HepG2 (cell line): ENCODE data around the gene LDHAL6B. TPM values are rescaled to one million over a fixed set of nuclear protein-coding genes. Genes with fewer than 3 reads are reported as not detected.
"Not testable (repeated sequence)": the region's sequence is repeated elsewhere in the genome, so short reads cannot be mapped to it uniquely, and the experiment has no call there.

Experiments used
- ATAC-seq: fragments of 200-7000 bp; cut with Tn5 transposase; 3 replicates; pipeline ENCODE4 v1.9.1; 2020; ENCODE audit warnings: mild to moderate bottlenecking, moderate library complexity
- BruUV-seq: library from RNA; stranded (reverse); fragments of 400-500 nt; replicated peaks from 2 replicates; lab custom pipeline; 2021; lab: Mats Ljungman, UMichigan
- CTCF ChIA-PET: fragments of 300-600 bp; formaldehyde crosslinking; extraction: SDS; loops from one replicate; lab custom pipeline; 2021; ENCODE audit warnings: low total read pairs, inconsistent platforms, low intra/inter-chr PET ratio; lab: Yijun Ruan, JAX
- POLR2A ChIA-PET: fragments of 350-600 bp; sonication (Branson Sonifier 250); formaldehyde crosslinking; loops from one replicate; lab custom pipeline; 2020; ENCODE audit warnings: antibody characterized with exemption, inconsistent platforms; lab: Yijun Ruan, JAX
- DNase-seq: peaks from one replicate; pipeline ENCODE4 v3.0.0-alpha.2; 2015; ENCODE audit warnings: low spot score
- FAIRE-seq: peaks from 3 replicates; lab custom pipeline; 2011; peaks lifted over from hg19 to GRCh38; lab: Jason Lieb, UNC
- H2AFZ ChIP-seq: one replicate; pipeline ENCODE4 v1.6.1; 2011; ENCODE audit warnings: low read length, inconsistent platforms
- H3K27ac ChIP-seq: fragments of 300-600 bp; 3 replicates; pipeline ENCODE4 v1.8.0; 2011; ENCODE audit warnings: mixed run types, mild to moderate bottlenecking, mixed read lengths, low read length, inconsistent platforms; ENCODE audit not compliant: insufficient read depth; ENCODE audit errors: extremely low read length
- H3K27me3 ChIP-seq, 2 experiments: fragments of 200-600 bp in 1 of 2; 2 replicates in 1 of 2; 3 replicates in 1 of 2; pipeline versions ENCODE4 v1.6.0 to v1.8.0; 2011; ENCODE audit warnings: low read length in 2 of 2, mild to moderate bottlenecking in 2 of 2, moderate library complexity in 2 of 2, inconsistent platforms in 1 of 2; ENCODE audit not compliant: insufficient read depth in 2 of 2, control insufficient read depth in 1 of 2
- H3K36me3 ChIP-seq, 2 experiments: fragments of 200-600 bp in 1 of 2; replicated peaks in 1 of 2; 2 replicates in 1 of 2; 3 replicates in 1 of 2; pipeline versions ENCODE4 v1.5.1 to v1.8.0; 2011; ENCODE audit warnings: low read length in 2 of 2, inconsistent platforms in 1 of 2; ENCODE audit not compliant: insufficient read depth in 2 of 2, control insufficient read depth in 1 of 2
- H3K4me1 ChIP-seq: 2 replicates; pipeline ENCODE4 v1.5.1; 2012; ENCODE audit warnings: low read length, inconsistent platforms; ENCODE audit not compliant: insufficient read depth
- H3K4me2 ChIP-seq: 2 replicates; pipeline ENCODE4 v1.6.0; 2011; ENCODE audit warnings: low read depth, low read length, inconsistent platforms
- H3K4me3 ChIP-seq, 3 experiments: fragments of 200-600 bp in 1 of 3; sonication (generic), shearing (Covaris generic) in 1 of 3; replicated peaks in 1 of 3; 2 replicates each; pipeline ENCODE4 v1.5.1; 2011 to 2016; ENCODE audit warnings: low read length in 3 of 3, inconsistent platforms in 2 of 3, low read depth in 2 of 3, mild to moderate bottlenecking in 2 of 3, control low read depth in 1 of 3, mixed read lengths in 1 of 3; ENCODE audit not compliant: insufficient read depth in 1 of 3
- H3K79me2 ChIP-seq: one replicate; pipeline ENCODE4 v1.6.1; 2011; ENCODE audit warnings: low read length, inconsistent platforms; ENCODE audit not compliant: insufficient read depth
- H3K9ac ChIP-seq: 2 replicates; pipeline ENCODE4 v1.6.0; 2011; ENCODE audit warnings: mild to moderate bottlenecking, low read depth, low read length, inconsistent platforms; ENCODE audit not compliant: insufficient read depth
- H3K9me3 ChIP-seq: 2 replicates; pipeline ENCODE4 v1.5.1; 2012; ENCODE audit warnings: mild to moderate bottlenecking, low read length
- H4K20me1 ChIP-seq: 2 replicates; pipeline ENCODE4 v1.6.0; 2011; ENCODE audit warnings: inconsistent platforms, mild to moderate bottlenecking, low read length, moderate library complexity; ENCODE audit not compliant: insufficient read depth
- MAFF ChIP-seq: IDR thresholded peaks from 2 replicates; pipeline ENCODE4 v1.6.1; 2011; ENCODE audit warnings: low read depth, low read length, improper control_type of control experiment
- MAFK ChIP-seq, 2 experiments: IDR thresholded peaks in 1 of 2; conservative IDR thresholded peaks in 1 of 2; 2 replicates each; pipeline ENCODE4 v1.6.1; 2011; ENCODE audit warnings: improper control_type of control experiment in 2 of 2, low read length in 2 of 2
- RAD21 ChIP-seq: fragments of 450-650 bp; formaldehyde crosslinking; IDR thresholded peaks from 2 replicates; pipeline ENCODE4 v1.5.0; 2020; ENCODE audit warnings: mild to moderate bottlenecking
- SAP130 ChIP-seq: IDR thresholded peaks from 2 replicates; pipeline ENCODE4 v1.6.1; 2016; ENCODE audit warnings: low read depth
- TP53 ChIP-seq: sonication (generic); formaldehyde crosslinking; conservative IDR thresholded peaks from 2 replicates; pipeline ENCODE4 v1.4.0; 2020; ENCODE audit warnings: missing genetic modification reagents
- ZBTB37 ChIP-seq: sonication (generic); formaldehyde crosslinking; IDR thresholded peaks from 2 replicates; pipeline ENCODE4 v1.4.0; 2020; ENCODE audit warnings: mild to moderate bottlenecking, missing genetic modification reagents
- ZNF772 ChIP-seq: sonication (generic); formaldehyde crosslinking; IDR thresholded peaks from 2 replicates; pipeline ENCODE4 v1.5.0; 2020; ENCODE audit warnings: mild to moderate bottlenecking, missing genetic modification reagents
- WGBS: methylation state at CpG from one replicate; pipeline ENCODE4 v1.1.6; 2017; ENCODE audit warnings: low lambda C conversion rate; 5-methylcytosine and 5-hydroxymethylcytosine counted together
- in situ Hi-C: cut with HindIII; loops from 2 replicates; pipeline ENCODE4 v1.10.0; 2017; ENCODE audit warnings: low pct_unique_long_range_greater_than_20kb; ENCODE audit not compliant: extremely low pct_ligation_motif_present
- intact Hi-C: fragments of 100-400 bp; cut with micrococcal nuclease; formaldehyde crosslinking; loops from one replicate; pipeline ENCODE4 v1.10.0; 2022; ENCODE audit not compliant: unreplicated experiment
- polyA plus RNA-seq, 8 experiments: library from polyadenylated mRNA; depleted of rRNA in 3 of 8; stranded (reverse) in 7 of 8; unstranded in 1 of 8; fragments of >200 nt; fragmentation: Illumina TruSeq in 4 of 8; extraction: Trizol in 4 of 8; gene quantifications; 2 replicates each; pipeline versions ENCODE4 v1.2.1 to v1.2.3, GENCODE V29; 2011 to 2016; ENCODE audit warnings: low read depth in 4 of 8, missing spikeins in 1 of 8, mixed read lengths in 1 of 8; ENCODE audit not compliant: insufficient read depth in 1 of 8
- total RNA-seq, 5 experiments: library from RNA; depleted of rRNA; stranded (reverse); fragments of >200 nt; fragmentation: Illumina TruSeq; extraction: Trizol; gene quantifications; 2 replicates each; pipeline ENCODE4 v1.2.3, GENCODE V29; 2016; ENCODE audit warnings: low read depth in 1 of 5

LDHAL6B gene
- total and polyA plus RNA-seq, 2 of the 13 experiments (the other 11 are each of a cell fraction or from before 2014, with no cell fraction given), result not detected

DNA sequence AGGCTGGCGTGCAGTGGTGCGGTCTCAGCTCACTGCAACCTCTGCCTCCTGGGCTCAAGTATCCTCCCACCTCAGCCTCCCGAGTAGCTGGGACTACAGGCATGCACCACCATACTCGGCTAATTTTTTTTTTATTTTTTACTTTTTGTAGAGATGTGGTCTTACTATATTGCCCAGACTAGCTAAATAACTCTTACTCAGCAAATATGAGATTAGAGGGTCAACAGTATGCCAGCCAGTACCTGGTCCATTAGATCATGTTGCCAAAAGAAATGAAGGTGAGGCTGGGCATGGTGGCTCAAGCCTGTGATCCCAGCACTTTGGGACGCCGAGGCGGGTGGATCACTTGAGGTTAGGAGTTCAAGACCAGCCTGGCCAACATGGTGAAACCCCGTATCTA lies 44.6 kb upstream of the LDHAL6B start:
- POLR2A ChIA-PET, FAIRE-seq, H3K79me2 ChIP-seq, H3K4me3 ChIP-seq, H2AFZ ChIP-seq, H3K9ac ChIP-seq, H3K9me3 ChIP-seq, intact Hi-C loops, BruUV-seq, H3K27me3 ChIP-seq, H4K20me1 ChIP-seq, H3K27ac ChIP-seq, H3K4me2 ChIP-seq, DNase-seq, ATAC-seq: not testable (repeated sequence)
- in situ Hi-C loops, result loop anchor here (10.0 kb wide), 1 partner anchor 253 kb away; no protein-coding TSS in a partner anchor
- peaks cover 8 to 43% of the 10 kb centered on the region in 2 experiments for H3K36me3 ChIP-seq
- H3K4me1 ChIP-seq, result peaks cover 22% of the 10 kb centered on the region
- CTCF ChIA-PET, result interaction anchor here (2.6 kb wide), 1 partner anchor 331 kb away, joined by 18 read pairs; no protein-coding TSS in a partner anchor
- peak; percentile 89 for TF ChIP-seq MAFF
- TF ChIP-seq MAFK (conservative IDR thresholded peaks at IDR 0.05 in 1 of 2, IDR thresholded peaks at IDR 0.05 in 1 of 2; ENCODE audit: low read length in 2 of 2), result peak; percentile 88 to 93
- 99% methylated on average over 8 of the region's 8 CpGs for WGBS

GRCh38 chr15:59165726-59166125 lies 40.9 kb upstream of the LDHAL6B start:
- no peak for TF ChIP-seq ZNF772
- TF ChIP-seq SAP130, result 0 out of 2 replicates have a peak, but pooled peaks have one; percentile 3
- peak; percentile 97 for TF ChIP-seq TP53
- TF ChIP-seq ZBTB37 (CRISPR knock-in tag), result peak; percentile 33; the same call in 1 of the 2 replicates
- no peak for TF ChIP-seq RAD21 (CRISPR knock-in tag)
- TF ChIP-seq, all 625 proteins: peak for 3
- POLR2A ChIA-PET, result no interaction called here
- Histone ChIP-seq H3K9ac (no peak overlapping the region), H2AFZ (no peak overlapping the region), H4K20me1 (no peaks in the 10 kb centered on the region), H3K9me3 (no peaks in the 10 kb centered on the region), H3K4me2 (no peak overlapping the region), H3K36me3 (peaks cover 6 to 19% of the 10 kb centered on the region in 2 experiments), H3K27me3 (no peaks in the 10 kb centered on the region), H3K79me2 (no peaks in the 10 kb centered on the region), H3K4me1 (peaks cover 52% of the 10 kb centered on the region), H3K27ac (peak overlapping the region; percentile 43), H3K4me3 (no peak overlapping the region)
- DNase-seq (no peak), FAIRE-seq (peak; percentile 44), ATAC-seq (no peak)
- CTCF ChIA-PET, result no interaction called here
- intact Hi-C loops, result no loop called here
- no TSS peak for BruUV-seq
- 83% methylated on average over 3 of the region's 3 CpGs for WGBS
- in situ Hi-C loops, result loop anchor here (5.0 to 10.0 kb wide), 2 partner anchors 249 to 327 kb away; no protein-coding TSS in a partner anchor
